Stimulated activated CD8-positive, alpha-beta memory T cell treated with anti-CD3 and anti-CD28 coated beads, Interleukin-2, amount 100 ng/mL, for 1 hour (primary cell): ENCODE results near the gene ATF6.

Experiments
- DNase-seq, 2 donors: peaks; one replicate each; pipeline ENCODE4 v3.0.0-alpha.2; 2020; ENCODE audit warnings: low read depth in 2 of 2

The ATF6 gene

GRCh38 chr1:161887730-161888287 is 121.7 kb downstream of the ATF6 start:
- no peak for DNase-seq

GRCh38 chr1:161890574-161890973 is 124.5 kb downstream of the ATF6 start:
- DNase-seq = no peak

- no peak for DNase-seq
Measured at GRCh38 chr1:161899091-161899490, 133.0 kb downstream of the ATF6 start.

- no peak for DNase-seq
Measured at GRCh38 chr1:161900160-161900559, 134.0 kb downstream of the ATF6 start.

DNA sequence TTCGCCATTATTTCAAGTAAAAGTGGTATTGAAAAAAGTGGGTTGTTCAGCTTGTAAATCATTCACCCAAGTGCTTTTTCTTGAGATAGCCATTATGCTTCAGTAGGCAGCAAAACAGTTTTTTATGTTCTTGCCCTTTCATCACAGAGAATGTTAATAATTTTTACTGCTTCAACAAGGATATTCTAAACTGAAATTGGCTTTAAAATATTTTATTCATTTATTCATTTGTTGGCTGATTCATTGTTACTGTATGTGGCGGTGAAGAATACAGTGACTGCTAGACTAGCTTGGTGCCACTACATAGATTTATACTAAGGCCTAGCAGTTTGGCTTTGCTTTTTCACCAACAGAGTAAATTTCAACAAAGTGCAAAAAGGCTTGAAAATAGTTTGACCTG is 136.1 kb downstream of the ATF6 start:
- no peak for DNase-seq

- DNase-seq = no peak
Measured at GRCh38 chr1:161905269-161905884, 139.3 kb downstream of the ATF6 start.

GRCh38 chr1:161907265-161907664 is 141.1 kb downstream of the ATF6 start:
- no peak for DNase-seq

GRCh38 chr1:161908264-161908663 is 142.1 kb downstream of the ATF6 start:
- DNase-seq = no peak

DNA sequence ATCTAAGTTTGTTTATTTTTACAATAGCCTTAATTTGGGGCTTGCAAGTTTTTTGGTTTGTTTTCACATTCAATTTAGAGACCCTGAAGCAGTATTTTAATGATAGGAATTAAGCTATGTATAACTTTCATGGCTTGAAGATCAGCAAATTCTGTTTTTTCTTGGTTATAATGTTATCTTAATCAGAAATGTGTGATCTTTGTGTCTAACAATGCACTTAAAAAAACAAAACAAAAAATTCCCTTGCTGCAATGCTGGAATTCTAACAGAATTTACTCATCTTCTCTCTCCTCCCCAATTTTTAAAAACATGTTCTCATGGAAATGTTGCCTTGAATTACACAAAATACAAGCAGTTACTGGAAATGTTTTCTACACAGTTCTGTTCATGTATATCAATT is 144.5 kb downstream of the ATF6 start:
- DNase-seq = no peak

- DNase-seq = no peak
Measured at GRCh38 chr1:161913482-161914140, 147.5 kb downstream of the ATF6 start.

- DNase-seq = no peak
Measured at GRCh38 chr1:161914595-161914994, 148.5 kb downstream of the ATF6 start.

DNA sequence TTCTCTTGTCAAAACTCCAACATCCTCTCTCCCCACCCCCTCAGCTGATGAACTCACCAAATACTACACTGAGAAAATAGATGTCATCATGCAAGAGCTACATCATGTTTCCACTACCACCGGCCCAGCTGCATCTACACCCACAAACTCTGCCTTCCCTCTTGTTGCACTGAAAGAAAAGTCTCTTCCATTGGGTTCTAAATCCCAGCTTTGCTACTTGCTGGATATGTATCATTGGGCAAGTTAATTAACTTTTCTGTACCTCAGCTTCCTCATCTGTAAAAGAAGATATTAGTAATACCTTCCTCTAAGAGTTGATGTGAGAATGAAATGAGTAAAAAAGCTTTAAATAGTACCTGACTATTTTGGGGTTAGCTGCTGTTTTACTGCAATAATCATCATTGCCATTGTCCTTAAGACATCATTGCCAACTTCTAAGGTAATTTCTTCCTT is 149.0 kb downstream of the ATF6 start:
- DNase-seq = no peak

GRCh38 chr1:161915978-161916377 is 149.9 kb downstream of the ATF6 start:
- no peak for DNase-seq

- no peak for DNase-seq
Measured at GRCh38 chr1:161919229-161919628, 153.1 kb downstream of the ATF6 start.

GRCh38 chr1:161921491-161921890 is 155.4 kb downstream of the ATF6 start:
- no peak for DNase-seq

DNA sequence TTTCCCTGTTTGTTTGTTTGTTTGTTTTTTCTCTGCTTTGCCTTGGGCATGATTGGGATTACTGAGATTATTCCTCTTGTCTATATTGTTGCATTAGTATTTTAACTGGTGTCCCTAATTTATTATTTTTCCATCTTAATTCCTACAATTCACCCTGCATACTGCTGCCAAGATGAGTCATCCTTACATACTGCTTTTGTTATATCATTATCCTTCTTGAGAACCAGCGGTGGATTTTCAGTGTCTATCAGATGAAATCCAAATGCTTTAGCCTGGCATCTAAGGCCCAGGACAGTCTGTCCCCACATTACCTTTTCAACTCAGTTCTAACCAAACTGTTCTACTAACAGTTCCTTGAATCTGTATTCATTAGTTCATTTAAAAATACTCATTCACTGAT is 155.9 kb downstream of the ATF6 start:
- no peak for DNase-seq

GRCh38 chr1:161928056-161928455 is 161.9 kb downstream of the ATF6 start:
- DNase-seq = no peak

DNA sequence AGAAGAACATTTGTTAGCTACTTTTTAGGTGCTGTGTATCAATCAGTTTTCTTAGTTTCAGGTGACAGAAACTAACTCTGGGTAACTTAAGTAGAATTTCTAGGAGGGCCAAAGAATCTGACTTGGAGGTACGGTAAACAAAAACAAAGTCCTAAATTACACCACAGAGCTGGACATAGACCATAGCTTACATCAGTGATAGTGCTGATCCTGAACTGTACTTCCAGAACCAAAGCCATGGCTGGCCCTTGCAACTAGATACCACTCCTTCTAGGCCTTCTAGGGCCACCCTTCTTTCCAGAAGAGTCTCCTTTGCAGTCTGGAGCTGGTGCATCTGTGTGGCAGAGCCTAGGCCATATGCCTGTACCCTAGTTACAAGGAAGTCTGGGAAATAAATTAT is 163.0 kb downstream of the ATF6 start:
- DNase-seq = no peak

DNA sequence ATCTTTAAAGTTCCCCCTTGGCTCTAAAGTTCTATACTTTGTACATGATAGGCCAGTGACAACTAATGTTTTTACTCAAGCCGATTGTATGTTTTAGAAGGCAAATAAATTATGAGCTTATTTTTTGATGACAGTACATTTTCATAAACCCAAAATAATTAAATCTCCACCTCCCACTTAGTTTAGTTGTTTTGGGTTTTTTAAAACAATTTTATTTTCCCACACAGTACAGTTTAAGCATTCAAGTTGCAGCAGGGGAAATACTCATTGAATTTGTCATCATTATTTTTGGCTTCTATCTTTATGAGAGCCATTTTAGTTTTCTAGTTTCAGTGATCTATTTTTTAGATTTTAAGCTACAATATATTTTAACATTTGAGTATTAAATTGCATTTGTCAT is 163.9 kb downstream of the ATF6 start:
- DNase-seq = no peak

GRCh38 chr1:161932668-161933067 is 166.5 kb downstream of the ATF6 start:
- DNase-seq = no peak

GRCh38 chr1:161933592-161934588 is 167.8 kb downstream of the ATF6 start:
- no peak for DNase-seq

GRCh38 chr1:161935264-161935663 is 169.1 kb downstream of the ATF6 start:
- no peak for DNase-seq
